ENCODE measurements around the gene RTKN2.
A peak's percentile ranks its signal among the peaks of the same experiment; 100 is the strongest.

The RTKN2 gene

DNA sequence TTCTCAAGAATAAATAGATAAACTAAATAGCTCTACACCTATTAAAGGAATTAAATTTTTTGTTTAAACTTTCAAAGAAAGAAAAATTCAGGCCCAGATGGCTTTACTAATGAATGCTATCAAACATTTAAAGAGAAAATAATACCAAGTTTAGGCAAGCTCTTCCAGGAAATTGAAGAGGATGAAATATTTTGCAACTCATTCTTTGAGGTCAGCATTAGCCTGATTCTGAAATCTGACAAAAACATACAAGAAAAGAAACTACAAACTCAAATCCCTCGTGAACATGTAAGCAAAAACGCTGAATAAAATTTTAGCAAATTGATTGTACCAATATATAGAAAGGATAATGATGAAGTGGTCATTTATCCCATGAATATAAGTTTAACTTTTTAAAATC is 93.4 kb downstream of the RTKN2 start:
- DNase-seq, result no peak

DNA sequence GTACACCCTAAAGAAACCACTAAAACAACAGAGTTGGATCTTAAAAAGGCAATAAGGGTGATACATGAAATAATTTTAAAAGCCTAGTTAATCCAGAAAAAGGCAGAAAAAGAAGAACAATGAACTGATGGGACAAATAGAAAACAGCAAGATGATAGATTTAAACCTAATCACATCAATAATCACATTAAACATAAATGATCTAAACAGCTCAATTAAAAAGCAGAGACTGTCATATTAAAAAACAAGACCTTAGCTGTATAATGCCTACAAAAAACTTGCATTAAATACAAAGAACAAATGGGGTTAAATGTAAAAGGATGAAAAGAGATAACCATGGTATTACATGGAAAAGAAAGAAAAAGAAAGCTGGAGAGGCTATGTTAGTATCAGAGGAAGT is 96.2 kb downstream of the RTKN2 start:
- no peak for DNase-seq

DNA sequence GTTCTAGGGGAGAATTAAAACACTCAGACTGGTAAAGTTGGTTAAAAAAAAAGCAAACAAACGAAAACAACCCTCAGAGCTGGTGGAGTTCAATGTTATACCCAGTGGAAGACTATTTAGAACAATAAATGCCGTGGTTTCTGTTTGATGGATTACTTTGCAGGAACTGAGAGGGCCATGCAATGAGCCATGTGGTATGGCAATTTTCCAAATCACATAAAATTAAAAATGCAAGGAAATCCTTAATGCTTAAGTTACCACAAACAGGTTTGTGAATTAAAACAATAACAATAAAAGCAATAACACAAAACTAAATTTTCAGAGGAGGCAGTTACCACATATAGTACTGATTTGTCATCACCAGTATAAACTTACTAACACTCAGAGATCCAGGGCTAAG is 96.9 kb downstream of the RTKN2 start:
- no peak for DNase-seq

DNA sequence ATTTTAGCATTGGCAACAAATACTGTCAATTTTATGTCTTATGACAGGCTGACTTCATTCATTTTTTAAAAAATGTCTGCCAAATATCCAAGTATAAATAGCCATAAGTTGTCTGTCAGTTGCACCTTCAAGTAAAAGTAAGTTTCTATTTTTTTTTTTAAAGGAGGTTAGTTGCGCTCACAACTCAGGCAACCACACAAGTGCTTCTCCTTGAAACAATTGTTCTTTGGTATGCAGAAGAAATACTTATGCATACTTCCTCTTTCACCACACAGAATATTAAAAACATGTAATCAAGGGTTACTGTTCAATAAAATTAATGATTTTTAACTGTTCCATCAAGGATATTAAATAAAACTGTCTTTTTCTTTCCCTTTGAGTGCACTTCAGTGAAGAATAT is 97.9 kb downstream of the RTKN2 start:
- DNase-seq, result no peak

DNA sequence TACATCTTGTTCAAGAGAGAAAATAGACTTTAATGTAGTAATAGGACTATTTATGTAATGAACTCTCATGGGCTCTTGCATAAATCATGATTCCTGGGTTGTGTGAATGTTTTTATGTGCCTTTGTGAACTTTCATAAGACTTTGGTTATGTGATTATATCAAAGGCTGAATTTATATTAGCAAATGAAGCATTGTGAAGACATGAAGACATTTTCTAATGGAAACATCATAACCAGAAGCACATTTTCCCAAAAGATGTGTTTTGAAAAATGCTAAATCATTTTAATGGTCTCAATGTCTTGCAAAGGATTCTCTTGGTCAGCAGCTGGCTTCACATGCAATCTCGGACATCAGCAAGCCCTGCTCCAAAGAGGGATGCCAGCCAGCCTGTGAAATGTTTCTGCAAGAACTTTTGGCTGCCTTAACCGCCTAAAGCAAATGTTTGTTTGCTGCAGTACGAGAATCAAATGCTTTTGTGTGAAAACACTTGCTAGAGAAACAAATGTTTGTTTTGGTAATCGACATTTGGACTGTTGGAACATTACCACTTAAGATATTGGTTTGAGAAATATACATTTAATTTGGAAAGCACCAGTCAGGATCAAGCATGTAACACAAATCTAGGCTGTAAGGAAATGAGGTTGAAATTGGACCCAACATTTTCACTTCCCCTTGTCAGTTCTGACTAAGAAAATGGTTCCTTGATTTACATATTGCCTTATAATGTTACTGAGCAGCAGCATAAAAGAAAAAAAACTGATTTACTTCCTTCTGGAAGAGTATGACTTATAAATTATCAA is 102.1 kb downstream of the RTKN2 start:
- DNase-seq, result peak in 9 of 56 donors; percentile 0 to 18 (median 1)

DNA sequence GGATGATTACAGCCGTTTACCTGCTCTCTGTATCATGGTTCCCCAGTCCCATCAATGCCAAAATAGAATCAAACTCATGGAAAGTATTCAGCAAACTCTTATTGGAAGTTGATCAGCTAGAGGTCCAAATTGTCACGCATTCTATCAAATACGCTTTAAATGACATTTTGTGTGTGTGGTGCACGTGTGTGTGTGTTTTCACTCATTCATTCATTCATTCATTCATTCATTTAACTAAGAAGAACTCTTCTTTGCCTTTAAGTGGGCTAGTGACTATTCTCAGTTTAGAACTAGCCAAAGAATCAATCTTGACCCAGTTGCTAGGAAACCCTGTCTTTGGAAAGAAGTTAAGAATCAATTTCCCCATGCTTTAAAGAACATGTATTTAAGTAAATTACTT is 102.8 kb downstream of the RTKN2 start:
- DNase-seq, result no peak

DNA sequence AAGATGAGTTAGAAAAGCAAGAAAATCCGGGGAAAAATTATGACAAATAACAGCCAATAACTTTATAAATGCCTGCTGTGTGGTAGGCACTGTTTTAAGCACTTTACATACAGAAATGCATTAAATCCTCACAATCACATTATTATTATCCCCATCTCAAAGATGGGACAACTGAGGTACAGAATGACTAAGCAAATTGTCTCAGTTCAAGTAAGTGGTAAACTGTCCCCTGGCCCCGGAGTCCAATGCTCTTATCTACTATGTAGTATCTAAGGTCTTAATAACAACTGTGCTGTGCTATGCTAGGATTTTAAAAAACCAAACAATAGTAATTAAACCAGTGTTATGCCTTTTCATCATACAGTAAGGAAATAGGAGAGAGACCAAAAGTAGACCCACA is 105.6 kb downstream of the RTKN2 start:
- DNase-seq, result no peak

DNA sequence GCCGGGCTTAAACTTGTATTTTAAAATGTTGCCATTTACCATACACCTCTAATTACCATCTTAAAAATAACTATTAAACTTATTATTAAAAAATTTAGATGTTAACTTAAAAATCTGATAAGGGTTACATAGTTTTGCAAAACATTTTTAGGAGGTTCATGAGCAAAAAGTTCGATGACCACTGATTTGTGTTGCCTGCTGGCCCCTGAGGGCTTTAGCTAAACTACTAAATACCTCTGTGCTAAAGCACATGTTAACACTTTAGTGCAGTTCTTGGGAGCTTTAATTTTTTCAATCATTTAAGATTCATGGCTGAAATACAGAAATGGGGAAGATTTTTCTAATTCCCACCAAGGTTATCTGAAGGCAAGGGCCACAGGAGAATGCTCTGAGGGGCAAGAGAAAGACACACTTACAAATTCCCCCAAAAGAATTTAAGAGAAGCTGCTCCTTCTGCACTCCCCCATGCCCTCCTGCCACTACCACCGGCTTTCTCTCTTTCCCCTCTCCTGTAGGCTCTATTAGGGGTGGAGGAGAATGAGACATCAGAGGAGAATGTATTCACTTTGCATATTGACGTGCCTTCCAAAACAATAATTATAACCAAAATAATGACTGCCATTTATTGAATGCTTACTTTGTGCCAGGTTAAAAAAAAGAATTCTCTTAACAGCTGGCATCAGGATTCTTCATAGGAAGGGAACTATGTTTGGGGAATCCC is 106.2 kb downstream of the RTKN2 start:
- DNase-seq, result no peak

DNA sequence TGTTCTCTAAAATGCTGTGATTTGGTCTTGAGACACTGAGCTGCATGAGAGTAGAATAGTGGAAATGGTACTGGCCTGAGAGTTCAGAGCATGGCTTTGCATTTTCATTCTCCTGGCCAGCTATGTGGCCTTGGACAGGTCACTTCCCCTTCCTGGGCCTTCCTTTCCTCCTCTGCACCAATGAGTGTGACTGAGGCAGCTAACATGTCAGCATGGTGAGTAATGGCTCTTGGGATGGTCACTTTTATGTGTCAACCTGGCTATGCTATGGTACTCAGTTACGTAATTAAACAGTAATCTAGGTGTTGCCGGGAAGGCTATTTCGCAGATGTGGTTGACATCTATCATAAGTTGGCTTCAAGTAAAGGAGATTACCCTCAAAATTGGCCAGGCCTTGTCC is 109.3 kb downstream of the RTKN2 start:
- no peak for DNase-seq

DNA sequence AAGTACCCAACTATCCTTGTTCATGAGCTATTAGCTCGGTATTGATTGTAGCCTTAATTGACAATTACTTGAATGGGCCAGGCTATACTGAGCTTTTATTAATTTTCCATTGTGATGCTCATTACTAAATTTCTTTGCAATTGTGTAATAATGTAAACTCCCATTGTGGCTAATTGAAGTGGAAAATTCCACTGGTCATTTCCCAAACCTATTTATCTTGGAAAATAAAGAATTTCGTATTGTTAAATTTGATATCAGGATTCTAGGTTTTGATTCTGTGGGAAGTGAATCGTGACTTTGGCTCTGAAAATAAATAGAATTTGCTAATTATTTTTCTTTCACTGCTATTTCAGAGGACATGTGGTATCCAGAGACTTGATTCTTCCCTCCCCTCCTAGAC is 111.0 kb downstream of the RTKN2 start:
- DNase-seq, result no peak

DNA sequence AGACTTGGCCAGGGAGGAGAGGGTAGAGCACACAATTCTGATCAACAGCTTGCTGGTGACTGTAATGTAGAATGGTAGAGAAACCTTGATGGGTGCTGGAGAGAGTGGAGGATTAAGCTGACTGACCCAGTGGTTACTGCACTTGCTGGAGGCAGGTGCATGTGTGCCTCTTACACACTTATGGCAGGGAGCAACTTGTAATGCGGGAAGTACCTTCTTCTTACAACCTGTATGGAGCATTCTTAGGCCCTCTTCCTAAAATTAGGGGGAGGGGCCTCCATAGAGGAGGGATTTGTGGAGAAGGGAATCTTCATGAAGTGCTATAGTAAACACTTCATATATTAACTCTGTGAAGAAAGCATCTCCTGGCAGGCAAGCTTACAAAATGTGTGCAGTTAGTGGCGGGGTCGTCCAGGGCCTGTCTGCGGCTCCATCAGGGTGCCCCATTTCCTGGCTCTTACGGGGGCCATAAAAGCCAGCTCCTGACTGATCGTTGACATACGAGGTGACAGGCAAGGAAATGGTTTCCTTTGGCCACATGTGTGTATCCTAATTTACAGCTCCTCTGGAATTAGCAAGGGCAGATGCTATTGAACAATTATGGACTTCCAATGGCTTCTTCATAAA is 113.5 kb downstream of the RTKN2 start:
- no peak for DNase-seq

DNA sequence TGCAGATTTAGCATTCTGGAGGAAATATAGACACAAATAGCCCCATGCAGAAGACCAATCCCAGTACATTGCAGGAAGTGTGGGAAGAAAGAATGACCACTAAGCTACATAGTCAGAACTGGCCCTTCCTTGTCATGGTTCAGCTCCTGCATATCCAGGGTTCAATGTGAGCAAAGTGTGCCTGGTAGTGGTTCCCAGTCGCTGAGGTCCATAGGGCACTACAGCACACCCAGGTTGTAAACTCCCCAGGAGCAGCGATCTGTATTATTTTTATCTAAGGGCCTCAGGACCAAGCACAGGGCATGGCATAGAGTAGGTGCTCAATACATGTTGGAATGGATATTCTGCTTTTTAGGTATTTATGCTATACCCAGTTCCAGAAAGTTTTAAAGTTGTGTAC is 114.4 kb downstream of the RTKN2 start:
- DNase-seq, result no peak

DNA sequence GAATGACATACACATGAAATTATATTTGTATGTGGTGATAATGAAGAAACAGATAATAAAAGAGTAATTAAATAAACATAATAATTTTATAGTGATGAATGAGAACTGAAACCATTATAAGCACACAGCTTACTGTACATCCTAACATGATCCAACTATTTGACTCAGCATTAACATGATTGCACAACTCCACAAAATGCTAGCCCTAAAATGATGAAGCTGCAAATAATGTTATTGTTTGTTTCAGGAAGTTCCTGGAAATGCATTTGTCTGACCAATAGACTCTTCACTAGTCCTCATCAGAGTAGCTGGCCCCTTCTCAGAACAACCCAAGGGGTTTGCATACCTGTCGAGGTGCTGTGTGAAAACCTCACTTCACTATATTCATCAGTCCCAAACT is 115.5 kb downstream of the RTKN2 start:
- DNase-seq, result no peak

DNA sequence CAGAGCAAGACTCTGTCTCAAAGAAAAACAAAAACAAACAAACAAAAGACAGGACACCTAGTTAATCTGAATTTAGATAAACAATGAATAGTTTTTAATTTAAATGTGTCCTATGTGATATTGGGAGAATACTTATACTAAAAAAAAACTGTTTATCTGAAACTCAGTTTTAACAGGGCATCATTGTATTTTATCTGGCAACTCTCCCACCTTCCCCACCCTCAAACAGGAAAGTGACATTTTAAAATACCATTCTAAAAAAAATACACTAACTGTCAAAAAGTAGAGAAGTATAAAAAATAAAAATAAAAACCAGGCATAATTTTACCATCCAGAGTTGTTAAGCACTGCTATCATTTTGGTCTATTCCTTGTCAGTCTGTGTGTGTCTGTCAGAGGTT is 119.0 kb downstream of the RTKN2 start:
- no peak for DNase-seq

DNA sequence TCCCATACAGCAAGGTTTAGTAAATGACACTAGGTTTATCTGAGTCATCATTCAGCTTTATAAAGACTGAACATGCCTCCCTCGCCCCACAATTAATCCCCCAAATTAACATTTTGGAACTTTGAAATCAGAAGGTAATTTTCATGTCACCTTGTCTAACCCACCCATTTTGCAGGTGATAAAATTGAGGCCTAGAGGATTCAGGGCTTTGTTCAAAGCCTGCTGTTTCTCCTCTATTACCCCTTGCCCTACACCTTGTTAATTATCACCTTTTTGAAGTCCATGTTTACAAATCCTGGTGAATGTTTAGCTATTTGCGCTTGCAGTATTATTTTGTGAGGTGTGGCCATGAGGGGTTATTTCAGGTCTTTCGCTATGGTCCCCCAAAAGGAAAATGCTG is 120.5 kb downstream of the RTKN2 start:
- DNase-seq, result no peak

DNA sequence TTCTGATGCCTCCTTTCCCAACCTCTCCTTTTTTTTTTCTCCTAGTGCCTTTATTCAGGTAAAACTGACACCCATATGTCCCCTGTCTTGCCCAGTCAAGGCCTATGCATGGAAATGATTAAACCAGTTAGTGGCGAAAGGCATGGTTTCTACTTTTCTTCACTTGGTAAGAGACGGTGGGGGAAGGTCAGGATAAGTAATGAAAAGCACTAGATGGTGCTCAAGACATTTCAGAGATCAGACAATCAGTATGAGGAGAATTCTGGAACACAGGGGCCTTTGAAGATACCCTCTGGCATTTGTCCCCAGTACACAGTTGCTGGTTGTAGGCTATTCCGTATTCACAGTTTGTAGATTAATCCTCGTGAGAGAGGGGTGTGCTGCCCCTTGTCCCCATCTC is 121.2 kb downstream of the RTKN2 start:
- no peak for DNase-seq

DNA sequence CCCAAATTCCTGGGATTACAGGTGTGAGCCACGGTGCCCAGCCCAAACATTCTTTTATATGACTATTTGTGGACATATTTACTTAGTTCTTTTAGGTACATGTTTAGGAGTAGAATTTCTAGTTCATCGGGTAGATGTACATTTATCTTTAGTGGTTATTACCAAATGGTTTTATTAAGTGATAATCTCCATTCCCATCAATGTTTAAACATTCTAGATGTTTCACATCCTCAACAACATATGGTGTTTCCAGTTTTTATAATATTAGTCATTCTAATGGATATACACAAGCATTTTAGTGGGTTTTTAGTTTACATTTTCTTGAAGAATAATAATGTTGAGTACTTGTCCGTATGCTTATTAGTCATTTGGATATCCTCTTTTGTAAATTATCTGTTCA is 131.7 kb downstream of the RTKN2 start:
- DNase-seq, result no peak

DNA sequence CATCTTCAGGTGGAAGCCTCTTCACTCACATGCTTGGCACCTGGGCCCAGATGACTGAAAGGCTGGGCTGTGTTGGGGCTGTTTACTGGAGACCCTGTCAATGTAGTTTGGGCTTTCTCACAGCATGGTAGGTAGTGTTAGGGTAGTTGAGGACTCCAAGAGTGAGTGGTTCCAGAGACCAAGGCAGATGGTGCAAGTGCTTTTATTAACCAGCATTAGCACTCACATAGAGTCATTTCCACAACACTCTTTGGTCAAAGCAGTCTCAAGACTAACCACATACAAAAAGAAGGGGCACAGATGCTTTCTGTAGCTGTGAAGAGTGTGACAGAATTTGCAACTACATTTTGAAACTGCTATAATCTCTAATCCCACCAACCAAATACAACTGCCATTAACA is 135.0 kb downstream of the RTKN2 start:
- no peak for DNase-seq

All from amygdala (tissue), 56 donors.